ENCODE results near the gene DPH5.

DNA sequence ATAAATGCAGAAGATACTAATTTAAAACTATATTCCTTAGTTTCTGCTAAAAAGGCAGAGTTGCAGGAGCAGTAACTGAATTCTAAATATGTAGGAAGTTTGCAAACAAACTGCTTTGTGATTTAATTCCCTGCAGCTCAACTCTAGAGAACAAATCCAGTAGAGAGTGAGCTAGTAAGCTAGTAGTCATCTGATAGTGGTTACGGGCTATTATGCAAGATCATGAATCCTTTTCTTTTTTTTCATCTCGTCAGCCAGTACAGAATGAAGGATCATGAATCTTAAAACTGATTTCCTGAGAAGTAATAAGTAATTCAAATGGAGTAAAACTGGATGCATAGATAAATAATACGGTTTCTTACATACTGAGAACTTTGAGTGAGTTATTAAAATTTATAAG is 3.3 kb downstream of the DPH5 start:
- TF ChIP-seq POLR2AphosphoS5 (IDR thresholded peaks at IDR 0.05): no peak
- TF ChIP-seq POLR2A (IDR thresholded peaks at IDR 0.05): no peak
- no peak for TF ChIP-seq CTCF (IDR thresholded peaks at IDR 0.05)
